GM21737 (cell line): ENCODE data around the gene AP5Z1.
"Not testable (repeated sequence)": the region's sequence is repeated elsewhere in the genome, so short reads cannot be mapped to it uniquely, and the experiment has no call there.

Source experiments
- ATAC-seq: cut with Tn5 transposase; IDR thresholded peaks from one replicate; pipeline ENCODE4 v1.9.1; 2021; ENCODE audit warnings: mild to moderate bottlenecking, moderate library complexity; ENCODE audit not compliant: unreplicated experiment

AP5Z1 gene

DNA sequence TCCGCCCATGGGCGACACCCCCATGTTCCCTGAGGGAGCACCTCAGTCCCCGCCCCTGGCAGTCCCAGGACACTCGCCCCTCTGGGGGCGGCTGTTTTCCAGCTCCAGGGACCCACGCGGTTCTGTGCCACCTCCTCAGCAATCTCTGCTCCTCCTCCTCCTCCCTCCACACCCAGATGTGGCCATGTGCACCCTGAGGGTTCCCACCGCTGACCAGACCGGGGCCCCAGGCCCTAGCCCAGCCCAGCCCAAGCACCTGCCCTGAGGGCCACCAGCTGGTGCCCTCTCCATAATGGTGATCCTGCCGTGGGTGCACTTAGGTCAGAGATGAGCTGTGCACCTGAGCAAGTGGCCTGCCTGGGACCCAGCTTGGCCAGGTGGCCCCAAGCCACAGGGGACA is 25.1 kb downstream of the AP5Z1 start:
- no peak for ATAC-seq

DNA sequence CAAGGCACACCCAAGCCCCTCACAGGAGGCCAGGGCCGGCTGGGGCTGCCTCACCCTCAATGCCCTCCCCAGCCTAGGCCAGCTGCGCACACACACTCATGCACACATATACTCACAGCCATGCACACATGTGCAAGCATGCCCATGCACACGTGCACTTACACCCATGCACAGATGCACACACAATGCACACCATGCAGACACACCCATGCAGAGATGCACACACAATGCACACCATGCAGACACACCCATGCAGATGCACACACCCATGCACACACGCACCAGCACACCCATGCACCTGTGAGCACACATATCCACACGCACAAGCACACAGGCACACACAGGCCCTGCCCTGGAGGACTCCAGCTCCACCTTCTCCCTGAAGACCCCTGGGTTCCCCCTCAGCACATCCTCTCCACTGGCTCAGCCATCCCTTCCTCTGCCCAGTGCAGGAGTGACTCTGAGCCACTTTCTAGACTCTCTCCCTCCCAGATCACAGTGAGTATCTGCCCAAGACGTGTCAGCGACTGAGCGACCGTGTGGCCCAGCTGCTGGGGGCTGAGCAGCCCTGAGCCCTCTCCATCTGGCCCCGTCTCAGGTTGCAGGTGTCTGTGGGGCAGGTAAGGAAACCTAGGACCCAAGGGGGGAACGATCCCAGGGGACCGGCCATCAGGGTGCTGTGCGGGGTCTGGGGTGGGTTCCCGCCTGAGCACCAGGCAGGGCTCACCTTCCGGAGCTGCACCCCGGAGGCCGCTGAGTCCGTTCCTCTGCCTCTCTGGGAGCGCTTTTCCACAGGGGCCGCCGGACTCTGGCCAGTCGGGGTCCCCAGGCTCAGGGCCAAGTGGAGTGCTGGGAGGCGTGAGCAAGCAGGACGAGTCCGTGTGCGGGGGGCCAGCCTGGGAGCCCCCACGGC is 25.8 kb downstream of the AP5Z1 start:
- ATAC-seq = no peak

DNA sequence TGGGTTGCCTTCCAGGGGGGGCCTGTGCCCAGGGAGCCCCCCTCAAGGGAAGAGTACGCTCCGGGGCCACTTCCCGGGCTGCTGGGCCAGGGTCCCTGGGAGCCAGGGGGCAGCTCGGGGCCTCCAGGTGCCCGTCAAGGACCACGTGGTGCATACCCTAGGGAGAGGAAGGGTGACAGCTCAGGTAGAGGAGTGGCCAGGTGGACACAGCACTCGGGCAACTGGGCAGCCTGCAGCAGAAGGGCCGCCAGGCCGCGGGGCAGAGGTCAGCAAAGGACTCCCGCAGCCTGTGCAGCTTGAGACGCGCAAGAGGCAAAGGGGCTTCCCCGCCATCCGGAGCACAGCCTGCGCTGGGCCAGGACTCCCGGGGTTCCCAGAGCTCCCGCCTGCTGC is 26.4 kb downstream of the AP5Z1 start:
- no peak for ATAC-seq

DNA sequence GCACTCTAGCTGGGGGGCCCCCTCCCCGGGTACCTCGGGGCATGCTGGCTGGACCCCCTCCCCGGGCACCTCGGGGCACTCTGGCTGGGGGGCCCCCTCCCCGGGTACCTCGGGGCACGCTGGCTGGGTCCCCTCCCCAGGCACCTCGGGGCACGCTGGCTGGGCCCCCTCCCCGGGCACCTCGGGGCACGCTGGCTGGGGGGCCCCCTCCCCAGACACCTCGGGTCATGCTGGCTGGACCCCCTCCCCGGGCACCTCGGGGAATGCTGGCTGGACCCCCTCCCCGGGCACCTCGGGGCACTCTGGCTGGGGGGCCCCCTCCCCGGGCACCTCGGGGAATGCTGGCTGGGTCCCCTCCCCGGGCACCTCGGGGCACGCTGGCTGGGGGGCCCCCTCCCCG is 27.2 kb downstream of the AP5Z1 start:
- not testable (repeated sequence) for ATAC-seq

DNA sequence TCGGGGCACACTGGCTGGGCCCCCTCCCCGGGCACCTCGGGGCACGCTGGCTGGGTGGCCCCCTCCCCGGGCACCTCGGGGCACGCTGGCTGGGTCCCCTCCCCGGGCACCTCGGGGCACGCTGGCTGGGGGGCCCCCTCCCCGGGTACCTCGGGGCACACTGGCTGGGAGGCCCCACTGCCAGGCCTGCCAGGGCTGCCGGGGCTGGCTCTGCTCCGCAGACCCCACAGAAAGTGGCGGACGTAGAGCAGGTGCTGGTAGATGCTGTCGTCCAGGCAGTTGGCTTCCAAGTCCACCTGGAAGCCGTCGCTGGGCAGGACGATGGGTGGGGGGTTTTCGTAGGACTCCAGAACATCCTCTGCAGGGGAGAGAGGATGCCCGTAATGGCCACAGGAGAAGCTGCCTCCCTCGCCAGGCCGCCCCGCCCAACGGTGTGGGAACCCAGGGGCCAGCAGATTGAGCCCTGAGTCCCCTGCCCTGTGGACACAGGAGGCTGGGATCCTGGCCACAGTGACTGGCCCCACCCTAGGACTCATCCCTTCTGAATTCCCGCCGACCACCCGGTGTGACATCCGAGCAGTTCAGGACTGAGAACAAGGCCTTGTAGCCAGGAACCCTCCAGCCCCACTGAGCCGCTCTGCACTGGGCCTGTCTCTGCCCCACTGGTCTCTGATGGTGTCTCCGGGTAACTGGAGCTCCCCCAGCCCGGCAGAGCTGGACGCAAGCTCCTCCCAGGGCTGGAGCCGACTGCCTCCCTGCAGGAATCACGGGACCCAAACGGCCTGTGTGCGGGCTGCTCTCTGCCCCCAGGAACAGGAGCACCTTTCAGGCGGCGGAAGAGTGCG is 28.2 kb downstream of the AP5Z1 start:
- ATAC-seq = no peak

DNA sequence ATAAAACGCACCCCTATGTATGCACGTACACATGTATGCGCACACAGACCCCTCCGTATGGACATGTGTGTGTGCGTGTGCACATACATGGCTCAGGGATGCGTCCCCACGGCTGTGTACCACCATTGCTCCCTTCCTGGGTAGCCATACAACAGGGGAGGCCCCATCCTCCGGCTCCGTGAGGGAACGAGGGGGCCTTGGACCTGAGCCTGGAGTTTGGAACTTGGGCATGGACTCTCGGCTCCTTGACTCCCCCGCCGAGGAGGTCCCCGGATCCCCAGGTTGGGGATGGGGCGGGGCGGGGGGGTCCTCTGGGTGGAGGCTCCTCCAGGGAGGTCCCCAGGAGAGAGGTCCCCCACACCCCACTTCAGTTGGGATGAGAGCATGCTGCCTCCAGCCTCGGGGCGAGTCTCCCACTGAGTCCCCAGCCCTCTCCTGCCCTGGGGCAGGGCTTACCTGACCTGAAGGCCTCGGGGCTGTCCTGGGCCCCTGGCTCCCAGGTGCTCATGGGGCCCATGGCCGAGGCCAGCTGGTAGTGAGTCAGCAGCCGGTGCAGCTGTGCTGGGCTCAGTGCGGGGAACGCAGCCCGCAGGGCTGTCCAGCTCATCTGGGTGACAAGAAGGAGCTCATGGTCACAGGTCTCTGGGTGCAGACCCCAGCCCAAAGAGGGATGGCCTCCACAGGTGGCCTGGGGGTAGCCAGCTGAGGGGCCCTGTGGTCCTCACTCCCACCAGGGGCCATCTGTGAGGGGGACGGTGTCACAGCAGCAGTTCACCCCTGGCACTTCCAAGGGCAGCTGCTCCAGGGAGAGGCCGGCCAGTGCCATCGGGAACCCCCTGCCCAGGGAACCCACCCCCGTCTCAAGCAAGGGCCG is 29.9 kb downstream of the AP5Z1 start:
- no peak for ATAC-seq

DNA sequence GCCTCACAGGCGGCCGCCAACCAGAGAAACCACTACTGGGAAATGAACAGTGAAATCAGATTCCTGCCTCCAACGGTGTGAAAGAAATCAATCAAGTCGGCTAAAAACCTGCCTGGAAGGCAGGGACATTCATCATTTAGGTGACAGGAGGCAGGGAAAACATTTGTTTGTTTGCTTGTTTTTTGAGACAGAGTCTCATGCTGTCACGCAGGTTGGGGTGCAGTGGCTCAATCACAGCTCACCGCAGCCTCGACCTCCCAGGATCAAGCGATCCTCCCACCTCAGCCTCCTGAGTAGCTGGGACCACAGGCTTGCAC is 30.5 kb downstream of the AP5Z1 start:
- ATAC-seq = no peak

DNA sequence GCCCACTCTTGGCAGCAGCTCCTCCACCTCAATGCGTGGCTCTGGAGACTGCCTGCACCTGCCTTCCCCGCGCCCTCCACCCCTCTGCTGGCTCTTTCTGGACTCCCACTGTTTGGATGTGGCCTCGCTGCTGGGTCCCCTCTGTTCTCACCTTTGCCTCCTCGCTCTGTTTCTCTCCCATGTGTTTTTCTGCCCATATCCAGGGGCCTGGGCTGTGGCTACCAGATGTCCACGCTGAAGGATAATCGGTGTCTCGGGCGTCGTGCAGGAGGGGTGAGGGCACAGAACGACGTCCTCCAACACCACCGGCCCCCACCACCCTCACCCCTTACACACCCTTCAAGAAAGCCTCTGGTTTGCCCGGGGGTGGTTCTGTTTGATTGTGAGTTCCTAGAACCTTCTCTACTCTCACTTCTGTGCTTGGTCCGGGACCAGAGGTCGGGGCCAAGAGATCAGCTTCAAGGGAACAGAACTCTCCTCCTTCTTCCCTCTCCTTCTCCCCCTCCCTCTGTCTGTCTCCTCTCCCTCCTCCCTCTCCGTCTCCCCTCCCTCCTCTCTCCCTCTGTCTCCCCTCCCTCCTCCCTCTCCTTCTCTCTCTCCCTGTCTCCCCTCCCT is 31.7 kb downstream of the AP5Z1 start:
- no peak for ATAC-seq

DNA sequence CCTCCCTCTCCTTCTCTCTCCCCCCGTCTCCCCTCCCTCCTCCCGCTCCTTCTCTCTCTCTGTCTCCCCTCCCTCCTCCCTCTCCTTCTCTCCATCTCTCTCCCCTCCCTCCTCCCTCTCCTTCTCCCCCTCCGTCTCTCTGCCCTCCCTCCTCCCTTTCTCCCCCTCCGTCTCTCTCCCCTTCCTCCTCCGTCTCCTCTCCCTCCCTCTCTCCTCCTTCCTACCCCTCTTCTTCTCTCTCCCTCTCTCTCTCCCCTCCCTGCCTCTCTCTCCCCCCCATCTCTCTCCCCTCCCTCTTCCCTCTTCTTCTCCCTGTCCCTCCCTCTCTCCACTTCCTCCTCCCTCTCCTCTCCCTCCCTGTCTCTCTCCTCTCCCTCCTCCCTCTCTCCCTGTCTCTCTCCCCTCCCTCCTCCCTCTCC is 32.2 kb downstream of the AP5Z1 start:
- ATAC-seq = no peak

DNA sequence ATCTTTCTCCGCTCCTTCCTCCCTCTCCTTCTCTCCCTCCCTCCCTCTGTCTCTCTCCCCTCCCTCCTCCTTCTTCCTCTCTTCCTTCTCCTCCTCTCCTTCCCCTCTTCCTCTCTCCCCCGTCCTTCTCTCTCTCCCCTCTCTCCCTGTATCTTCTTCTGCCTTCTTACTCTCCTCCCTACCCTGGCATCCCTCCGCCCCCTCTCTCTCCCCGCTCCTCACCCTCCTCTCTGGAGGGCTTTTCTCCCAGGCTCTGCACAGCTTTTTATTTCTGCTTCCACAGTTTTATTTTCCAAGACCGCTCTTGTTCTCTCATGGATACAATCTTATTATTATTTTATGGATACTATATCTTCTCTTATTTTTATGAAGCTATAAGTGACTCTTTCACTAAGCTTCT is 32.6 kb downstream of the AP5Z1 start:
- ATAC-seq = no peak

DNA sequence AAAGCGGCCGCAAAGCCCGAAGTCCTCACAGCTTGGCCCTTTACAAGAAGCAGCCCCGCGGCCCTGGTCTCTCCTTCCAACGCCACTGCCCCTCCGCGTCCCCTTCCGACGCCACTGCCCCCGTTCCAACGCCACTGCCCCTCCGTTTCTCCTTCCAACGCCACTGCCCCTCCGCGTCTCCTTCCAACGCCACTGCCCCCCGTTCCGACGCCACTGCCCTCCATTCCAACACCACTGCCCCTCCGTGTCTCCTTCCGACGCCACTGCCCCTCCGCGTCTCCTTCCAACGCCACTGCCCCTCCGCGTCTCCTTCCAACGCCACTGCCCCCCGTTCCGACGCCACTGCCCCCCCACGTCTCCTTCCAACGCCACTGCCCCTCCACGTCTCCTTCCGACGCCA is 33.1 kb downstream of the AP5Z1 start:
- no peak for ATAC-seq

DNA sequence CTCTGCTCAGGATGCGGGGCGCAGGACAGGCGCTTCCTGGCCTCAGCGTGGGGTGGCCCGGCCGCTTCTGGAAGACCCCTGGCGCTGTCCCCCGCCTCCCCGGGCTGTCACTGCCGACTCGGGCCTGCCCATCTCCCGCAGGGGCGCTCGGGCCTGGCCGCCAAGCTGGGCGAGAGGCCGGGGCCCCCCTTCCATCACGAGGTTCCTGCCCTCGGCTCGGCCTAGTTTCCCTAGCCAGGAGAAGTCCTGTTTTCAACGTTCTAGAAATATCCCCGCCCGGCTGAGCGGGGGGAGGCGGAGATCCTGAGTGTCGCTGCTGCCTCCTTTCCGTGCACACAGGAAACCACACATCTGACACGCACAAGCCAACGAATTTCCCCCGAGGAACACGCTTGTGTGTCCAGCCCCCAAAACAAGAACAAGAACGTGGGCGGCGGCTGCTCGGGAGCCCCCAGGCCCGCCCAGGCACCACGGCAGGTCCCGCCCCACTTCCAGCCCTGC is 33.7 kb downstream of the AP5Z1 start:
- ATAC-seq = no peak

DNA sequence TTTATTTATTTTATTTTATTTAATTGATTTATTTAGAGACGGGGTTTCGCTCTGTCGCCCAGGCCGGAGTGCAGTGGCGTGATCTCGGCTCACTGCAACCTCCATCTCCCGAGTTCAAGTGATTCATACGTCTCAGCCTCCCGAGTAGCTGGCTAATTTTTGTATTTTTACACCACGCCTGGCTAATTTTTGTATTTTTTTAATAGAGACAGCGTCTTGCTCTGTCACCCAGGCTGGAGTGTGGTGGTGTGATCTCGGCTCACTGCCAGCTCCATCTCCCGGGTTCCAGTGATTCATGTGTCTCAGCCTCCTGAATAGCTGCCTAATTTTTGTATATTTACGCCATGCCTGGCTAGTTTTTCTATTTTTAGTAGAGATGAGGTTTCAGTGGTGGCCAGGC is 34.2 kb downstream of the AP5Z1 start:
- ATAC-seq = no peak

DNA sequence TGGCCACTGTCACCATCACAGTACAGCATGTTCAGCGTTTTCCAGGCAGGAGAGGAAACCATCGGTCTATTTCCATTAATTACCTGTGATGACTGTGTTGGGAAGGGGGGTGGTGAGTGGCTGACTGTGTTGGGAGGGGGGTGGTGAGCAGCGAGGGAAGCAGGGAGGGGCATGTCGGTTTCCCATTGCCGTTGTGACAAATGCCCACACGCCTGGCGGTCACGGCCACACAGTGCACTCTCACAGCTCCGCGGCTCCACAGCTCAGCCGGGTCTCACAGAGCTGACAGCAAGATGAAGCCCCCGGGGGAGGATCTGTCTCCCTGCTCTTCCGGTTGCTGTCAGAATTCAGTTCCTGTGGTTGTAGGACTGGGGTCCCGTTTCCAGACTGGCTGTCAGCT is 39.0 kb downstream of the AP5Z1 start:
- no peak for ATAC-seq

DNA sequence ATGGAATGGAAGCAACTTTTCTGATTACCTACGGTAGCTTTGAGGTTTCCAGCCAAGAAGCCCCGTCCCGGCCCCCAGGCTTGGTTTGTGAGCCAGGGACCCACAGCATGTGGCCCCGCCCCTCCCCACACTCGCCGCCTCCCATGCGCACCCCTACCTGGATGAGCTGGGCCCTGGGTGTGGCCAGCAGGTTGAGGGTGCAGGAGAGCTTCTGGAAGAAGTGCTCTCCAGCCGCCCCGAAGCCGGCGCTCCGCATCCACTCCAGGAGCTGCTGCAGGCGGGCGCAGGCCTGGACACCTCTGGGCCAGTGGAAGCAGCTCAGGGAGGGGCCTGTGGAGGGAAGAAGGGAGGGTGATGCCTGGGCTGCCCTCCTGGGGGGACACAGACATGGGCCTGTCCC is 39.7 kb downstream of the AP5Z1 start:
- no peak for ATAC-seq

DNA sequence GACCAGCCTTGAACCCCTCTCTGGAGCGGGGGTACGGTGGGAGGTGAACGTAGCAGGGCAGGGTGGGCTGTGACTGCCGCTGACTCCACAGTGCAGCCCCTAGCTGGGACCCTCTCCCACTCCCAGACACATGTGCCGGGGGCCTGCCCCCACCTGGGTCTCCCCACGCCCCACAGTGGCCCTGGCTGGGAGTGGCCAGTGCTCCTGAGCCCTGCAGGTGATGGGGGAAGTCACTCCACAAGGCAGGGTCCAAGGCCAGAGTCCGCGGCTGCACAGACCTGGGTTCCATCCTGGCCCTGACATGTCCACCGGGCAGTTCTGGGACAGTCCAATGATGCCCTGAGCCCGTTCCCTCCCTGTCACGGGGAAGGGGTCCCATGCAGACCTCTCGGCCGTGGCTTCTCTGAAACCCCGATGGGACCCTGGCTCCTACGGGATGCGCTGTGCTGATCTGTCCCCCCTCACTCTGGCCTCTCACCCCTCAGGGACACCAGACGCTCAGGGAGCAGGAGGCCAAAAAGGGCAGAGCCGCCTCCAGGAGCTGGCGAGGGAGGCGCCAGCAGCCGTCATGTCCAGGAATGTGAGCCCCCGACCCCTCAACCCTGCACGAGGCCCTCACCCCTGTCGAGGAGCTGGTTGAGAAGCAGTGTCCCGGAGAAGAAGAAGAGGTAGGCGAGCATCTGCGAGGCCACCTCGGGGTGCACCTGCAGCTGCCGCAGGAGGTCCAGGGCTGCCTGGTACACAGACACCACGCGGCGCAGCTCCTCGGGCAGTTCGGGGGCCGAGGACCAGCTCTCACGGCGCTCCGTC is 40.4 kb downstream of the AP5Z1 start:
- no peak for ATAC-seq

DNA sequence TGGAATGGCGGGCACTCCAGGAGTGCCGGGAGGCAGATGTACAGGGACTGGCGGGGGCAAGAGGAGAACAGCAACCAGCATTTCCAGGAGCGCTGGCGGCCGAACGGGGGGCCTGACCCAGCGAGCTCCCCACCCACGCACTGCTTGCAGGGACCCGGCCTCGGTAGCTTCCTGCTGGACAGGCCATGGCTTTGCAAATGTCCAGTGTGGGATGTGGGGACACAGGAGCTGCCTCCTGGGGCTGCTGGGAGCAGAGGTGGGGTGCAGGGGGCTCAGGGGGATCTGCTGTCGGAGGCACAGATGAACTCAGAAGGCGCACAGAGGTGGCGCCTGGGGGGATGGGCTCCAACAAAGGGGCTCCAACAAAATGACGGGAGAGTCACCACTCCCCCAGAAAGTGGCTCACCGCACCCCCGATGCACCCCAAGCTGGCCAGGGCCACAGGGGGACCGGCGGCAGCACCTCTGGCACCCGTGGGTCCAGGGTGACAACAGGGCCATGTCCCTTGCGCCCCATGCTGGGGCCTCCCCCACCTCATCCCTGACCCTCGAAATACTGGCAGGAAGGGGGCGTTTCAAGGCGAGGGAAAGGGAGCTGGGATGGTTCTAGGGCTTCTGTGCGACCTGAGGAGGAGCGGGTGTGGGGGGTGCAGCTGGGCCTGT is 41.1 kb downstream of the AP5Z1 start:
- ATAC-seq = no peak

DNA sequence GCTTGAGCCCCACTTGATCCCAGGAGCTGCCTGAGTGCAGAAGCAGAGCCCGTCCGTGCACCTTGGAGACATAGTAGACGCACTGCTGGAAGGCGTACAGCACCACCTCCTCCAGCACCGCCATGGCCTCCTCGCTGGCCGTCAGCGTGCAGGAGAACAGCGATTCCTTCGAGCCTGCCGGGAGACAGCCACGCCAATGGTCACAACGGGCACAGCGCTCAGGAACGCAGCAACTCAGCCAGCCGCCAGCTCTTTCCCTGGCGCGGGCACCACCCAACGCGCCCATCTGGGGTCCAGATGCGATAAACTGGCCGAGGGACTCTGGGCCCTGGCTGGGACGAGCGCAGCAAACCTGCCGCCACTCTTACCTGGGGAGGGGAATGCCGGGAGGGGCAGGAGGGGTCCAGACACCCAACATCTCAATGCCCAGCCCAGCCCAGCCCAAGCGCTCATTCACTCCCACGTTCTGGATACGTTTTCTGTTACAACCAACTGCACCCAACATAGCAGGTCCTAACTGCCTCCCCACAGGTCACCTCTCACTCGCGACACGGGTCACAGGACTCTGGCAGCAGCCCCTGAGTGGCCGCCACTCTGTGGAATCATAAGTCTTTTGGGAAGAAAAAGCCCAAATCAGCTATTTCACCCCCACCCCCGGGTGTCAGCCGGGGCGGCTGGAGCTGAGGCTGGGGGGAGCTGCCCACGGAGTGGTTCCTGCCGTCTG is 41.9 kb downstream of the AP5Z1 start:
- no peak for ATAC-seq
